IPS-11a (cell line): ENCODE measurements around the gene COL4A6.

Experiments used
- H3K4me3 ChIP-seq: one replicate; pipeline ENCODE4 v1.5.1; 2013; ENCODE audit warnings: low read depth, low read length, control low read depth

The COL4A6 gene

DNA sequence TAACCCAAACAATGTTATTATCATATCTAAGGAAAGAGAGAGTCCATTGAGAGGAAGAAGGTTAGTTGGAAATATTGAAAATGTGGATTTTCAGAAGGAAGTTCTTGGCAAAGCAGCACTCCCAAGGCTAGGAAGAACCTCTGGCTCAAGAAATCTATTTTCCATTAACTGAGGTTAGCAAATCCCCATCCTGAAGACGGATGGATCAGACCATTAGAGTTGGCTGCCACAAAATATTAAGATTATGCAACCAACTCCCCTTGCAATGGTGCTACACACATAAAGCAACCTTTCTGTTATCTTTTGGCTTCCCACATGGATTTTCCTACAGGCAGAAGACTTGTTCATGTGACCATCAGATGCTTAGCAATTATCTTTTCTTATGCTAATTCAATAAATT lies 96.3 kb downstream of the COL4A6 start:
- no peak overlapping the region for H3K4me3 ChIP-seq

GRCh38 chrX:108332281-108332680 lies 105.9 kb downstream of the COL4A6 start:
- no peak overlapping the region for H3K4me3 ChIP-seq

DNA sequence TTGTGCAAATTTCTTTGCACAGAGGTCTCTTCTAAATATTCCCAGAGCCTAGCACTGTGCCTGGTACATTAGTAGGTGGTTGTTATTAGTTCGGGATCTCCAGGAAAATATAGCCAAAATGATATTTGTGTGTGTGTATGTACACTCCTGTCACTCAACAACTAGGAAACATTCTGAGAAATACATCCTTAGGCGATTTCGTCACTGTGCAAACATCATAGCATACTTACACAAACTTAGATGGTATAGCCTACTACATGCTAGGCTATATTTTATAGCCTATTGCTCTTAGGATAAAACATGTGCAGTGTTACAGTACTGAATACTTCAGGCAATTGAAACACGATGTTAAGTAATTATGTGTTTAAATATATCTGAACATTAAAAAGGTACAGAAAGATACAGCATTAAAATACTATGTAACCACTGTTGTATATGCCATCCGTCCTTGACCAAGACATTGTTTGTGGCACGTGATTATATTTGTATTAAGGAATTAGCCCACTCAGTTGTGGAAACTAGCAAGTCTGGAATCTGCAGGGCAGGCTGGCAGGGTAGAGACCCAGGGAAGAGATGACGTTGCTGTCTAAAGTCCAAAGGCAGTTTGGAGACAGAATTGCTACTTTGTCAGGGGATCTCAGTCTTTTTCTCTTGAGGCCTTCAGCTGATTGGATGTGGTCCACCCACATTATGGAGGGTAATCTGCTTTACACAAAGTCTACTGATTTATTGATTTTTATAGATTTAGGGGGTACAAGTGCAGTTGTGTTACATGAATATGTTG lies 106.9 kb downstream of the COL4A6 start:
- no peak overlapping the region for H3K4me3 ChIP-seq

DNA sequence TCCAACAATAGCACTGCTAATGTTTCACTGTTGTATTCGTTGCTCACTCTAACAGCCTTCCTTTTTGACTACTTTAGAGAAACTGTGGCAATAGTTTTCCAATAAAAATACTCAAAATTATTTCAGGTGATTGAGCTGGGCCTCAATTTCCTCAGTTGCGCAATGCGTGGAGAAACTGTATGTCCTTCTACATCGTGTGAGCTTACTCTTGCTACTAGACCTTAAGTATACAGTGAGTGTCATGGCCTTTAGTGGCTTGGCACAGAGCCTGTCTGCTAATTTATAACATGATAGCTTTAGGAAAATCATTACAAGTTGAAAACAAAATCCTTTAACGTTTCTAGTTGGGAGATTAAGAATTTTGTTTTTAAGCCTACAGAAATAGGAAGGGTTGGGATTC lies 114.5 kb downstream of the COL4A6 start:
- H3K4me3 ChIP-seq = no peak overlapping the region

DNA sequence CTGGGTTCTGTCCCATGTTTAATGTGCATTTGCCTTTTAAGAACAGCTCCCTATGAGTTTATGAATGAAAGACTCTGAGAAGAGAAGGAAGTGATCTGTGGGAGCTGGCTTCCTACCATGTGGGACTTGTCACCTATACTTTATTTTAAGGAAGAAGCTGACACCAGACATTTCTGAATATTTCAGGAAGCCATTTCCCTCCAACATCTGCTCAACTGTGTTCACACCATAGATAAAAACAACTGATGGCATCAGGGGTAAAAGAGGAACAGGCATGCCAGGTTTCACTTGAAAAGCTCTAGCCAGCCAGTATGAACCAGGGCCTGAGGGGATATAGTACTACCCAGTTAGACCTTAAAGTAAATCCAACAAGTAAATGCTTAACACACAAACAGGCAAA lies 116.0 kb downstream of the COL4A6 start:
- no peak overlapping the region for H3K4me3 ChIP-seq

- H3K4me3 ChIP-seq = no peak overlapping the region
These were observed 121.8 kb downstream of the COL4A6 start for GRCh38 chrX:108316456-108316855.

DNA sequence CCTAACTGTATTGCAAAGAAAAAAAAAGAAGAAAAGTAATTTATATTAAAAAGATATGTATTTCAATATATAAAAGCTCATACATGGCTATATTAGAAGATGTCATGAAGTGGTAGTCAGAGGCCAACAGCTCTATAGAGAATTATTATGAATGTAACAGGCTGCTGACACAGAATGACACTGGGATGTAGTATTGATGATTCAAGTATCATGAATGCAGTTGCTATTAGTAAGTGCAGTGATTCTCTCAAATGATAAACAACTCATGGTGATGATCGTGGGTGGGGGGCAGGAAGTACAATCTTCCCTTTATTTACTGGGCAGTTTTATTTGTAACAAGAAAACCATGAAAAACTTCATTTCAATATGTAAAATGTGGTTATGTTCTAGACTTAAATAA lies 124.6 kb downstream of the COL4A6 start:
- H3K4me3 ChIP-seq = no peak overlapping the region

DNA sequence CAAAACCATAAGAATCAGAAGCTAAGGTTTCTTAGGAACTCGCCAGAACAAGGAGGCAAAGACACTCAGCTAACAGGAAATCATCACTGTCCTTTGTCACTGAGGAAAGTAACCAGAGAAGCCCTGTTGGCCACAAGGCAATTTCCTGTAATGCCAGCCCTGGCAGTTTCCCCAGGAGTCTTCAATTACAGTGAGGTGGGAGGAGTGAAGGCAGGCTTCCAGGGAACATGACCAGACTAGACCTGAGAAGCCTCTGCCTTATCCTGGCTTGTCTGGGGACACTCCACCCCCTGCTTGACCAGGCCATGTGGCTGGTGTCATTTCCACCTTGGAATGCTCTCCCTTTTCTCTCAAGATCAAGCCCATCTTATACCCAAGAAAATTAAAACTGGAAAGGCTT lies 125.3 kb downstream of the COL4A6 start:
- H3K4me3 ChIP-seq = no peak overlapping the region

GRCh38 chrX:108312011-108312410 lies 126.2 kb downstream of the COL4A6 start:
- H3K4me3 ChIP-seq = no peak overlapping the region

- H3K4me3 ChIP-seq = no peak overlapping the region
These were observed 127.7 kb downstream of the COL4A6 start for GRCh38 chrX:108310506-108310905.

DNA sequence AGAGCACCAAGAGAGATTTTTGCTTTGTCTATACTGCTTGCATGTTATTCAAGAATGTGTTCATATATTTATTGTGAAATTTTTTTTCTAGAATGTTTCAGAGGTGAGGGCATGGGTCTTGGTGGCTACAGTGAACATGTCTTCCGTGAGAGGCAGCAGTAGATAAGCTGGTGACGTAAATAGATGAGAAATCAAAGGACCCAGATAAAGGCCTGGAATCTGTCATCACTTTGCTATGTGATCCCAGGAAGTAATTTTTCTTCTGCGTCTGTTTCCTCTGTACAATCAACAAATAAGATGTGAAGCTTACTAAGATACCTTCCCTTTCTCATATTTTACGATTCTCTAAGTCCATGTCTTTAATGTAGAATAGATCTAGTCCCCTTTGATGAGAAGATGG lies 129.1 kb downstream of the COL4A6 start:
- H3K4me3 ChIP-seq = no peak overlapping the region

DNA sequence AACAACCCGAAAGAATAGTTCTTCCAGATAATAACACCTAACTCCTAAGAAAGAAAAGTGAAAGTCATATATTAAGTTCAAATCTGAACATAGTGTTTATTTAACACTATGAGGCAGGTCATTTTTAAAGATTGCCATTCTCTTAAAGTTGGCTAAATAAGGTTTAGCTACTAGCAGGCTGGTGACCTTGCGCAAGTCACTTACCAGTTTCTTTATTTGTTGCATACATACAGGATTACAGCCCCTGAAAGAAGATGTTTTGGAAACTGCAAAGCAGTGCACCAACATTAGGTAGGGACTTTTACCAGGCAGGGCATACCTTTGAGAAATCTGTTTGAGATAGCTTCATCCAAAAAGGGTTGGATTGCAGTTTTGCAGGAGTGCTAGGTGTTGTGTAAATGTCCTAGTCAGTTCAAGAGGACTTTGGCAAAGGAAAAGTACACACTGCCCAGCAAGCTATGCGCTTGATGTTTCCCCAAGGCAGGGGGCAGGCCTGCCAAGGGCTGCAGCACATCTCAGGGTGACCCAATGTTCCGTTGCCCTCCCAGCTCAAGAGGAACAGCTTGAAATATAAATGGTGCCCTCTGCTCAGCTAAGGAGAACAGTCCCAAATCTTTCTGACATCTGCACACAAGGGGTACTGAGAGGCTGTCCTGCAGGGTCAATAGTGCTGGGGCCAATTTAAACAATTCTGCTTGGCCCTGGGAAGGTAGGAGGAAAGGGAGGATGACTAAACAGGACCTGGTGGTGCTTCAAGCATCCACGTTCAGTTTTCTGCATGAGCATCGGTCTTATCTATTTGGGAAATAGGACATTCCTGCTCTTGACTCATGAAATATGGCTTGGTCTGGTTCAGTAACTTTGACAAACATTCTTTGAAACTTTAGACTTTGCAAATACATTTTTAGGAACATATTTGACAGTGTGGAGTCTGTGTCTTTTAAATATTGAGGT lies 130.8 kb downstream of the COL4A6 start:
- H3K4me3 ChIP-seq = no peak overlapping the region

DNA sequence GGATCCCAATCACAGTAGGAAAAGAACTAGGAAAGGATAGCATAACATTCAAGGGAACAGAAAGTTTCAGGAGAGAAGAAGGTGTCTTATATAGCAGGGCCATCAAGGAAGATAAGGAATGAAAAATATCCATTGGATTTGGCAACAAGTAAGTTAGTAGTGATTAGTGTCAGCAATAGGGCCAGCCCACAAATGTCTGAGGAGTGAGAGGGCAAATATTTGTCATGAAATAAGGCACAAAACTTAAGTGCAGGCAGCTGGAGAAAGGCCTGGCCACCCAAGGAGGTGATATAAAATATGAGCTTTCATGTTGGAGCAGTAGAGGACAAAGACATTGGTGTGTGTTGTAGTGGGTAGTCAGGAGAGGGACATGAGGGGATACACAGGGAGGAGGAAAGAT lies 132.1 kb downstream of the COL4A6 start:
- no peak overlapping the region for H3K4me3 ChIP-seq

GRCh38 chrX:108304757-108305156 lies 133.5 kb downstream of the COL4A6 start:
- no peak overlapping the region for H3K4me3 ChIP-seq

DNA sequence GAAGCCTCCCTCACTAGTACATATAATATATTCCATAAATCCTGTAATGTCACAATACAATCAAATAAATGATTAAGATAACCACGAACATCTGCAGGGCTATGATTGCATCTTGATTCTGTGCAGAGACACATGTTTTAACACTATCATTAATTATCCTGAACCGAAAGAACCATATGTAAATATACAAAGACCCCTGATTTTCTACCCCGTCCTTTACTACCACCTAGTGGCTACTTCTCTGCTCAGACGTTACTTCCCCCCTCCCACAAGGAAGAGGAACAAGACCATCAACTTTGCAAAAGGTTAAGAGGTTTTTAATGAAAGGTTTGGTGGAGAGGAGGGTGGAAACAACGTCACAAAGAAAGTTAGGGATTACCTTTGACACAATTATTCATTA lies 134.0 kb downstream of the COL4A6 start:
- H3K4me3 ChIP-seq = no peak overlapping the region

DNA sequence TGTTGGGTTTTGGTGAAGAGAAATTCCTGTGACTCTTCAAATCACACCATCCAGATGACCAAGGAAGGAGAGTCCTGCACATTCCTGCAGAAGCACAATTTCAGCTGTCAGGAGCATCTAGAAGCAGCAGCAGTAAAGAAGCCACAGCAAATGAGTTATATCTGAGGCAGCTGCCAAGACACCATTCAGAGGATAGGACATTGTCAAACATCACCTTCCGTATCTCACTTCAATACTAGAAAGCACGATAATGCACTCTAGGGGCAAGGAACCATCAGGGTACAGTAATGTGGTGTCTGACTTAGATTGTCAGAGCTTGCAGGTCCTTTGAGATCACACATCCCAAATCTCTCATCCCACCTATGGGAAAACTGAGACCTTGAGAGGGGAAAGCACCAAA lies 134.5 kb downstream of the COL4A6 start:
- H3K4me3 ChIP-seq = no peak overlapping the region

GRCh38 chrX:108299704-108300103 lies 138.5 kb downstream of the COL4A6 start:
- H3K4me3 ChIP-seq = no peak overlapping the region

DNA sequence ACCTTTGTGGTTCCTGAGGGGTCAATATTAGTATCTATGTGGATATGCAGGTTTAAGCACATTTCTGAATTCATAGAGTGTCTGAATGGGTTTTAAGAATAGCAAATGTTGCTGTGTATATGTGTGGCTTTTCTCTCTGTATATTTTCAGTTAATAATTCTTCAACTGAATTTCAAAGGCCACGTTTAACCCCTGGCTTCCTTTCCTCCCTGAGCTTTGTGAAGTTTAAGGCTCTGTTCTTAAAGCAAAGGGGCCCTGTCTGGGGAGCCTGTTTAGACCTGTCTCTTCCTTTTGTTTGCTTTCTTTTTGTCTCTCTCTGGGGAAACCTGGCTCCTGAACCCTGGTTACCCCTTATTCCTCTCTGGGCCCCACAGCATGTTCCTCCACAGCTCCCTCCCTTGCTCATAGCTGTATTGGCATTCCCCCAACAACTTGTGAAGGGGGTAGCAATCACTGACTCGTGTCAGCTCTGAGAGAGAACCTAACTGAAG lies 139.1 kb downstream of the COL4A6 start:
- no peak overlapping the region for H3K4me3 ChIP-seq

- no peak overlapping the region for H3K4me3 ChIP-seq
These were observed 140.0 kb downstream of the COL4A6 start for GRCh38 chrX:108298165-108298602.

DNA sequence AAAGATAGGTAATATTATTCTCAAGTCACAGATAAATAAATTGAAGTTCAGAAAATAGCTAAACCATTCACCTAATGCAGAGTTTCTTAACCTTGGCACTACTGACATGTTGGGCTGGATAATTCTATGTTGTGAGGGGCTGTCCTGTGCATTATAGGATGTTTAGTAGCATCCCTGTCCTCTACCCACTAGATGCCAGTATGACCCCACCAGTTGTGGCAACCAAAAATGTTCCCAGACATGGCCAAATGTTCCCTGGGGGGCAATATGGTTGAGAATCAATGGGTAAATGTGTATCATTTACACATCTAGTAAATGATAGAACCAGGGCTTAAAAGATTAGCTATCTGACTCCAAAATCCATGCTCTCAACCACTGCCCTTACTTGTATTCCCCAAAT lies 140.9 kb downstream of the COL4A6 start:
- H3K4me3 ChIP-seq = no peak overlapping the region

DNA sequence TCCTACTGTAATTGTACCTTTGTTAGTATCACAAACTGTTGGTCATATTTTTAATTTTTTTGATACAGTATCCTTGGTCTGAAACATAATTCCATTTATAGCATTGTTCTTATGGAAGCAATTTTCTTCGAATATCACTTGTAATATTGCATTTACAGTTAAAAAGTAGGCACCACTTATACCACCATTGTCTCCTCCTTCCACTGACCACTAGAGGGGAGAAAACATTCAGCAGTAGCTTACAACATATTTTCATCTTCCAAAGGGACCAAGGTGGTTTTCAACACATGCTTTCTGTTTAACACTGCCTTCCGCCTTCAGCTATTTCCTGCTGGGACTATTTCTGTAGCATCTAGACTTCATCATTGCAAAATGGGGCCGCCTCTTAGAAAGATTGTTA lies 146.2 kb downstream of the COL4A6 start:
- H3K4me3 ChIP-seq = no peak overlapping the region

DNA sequence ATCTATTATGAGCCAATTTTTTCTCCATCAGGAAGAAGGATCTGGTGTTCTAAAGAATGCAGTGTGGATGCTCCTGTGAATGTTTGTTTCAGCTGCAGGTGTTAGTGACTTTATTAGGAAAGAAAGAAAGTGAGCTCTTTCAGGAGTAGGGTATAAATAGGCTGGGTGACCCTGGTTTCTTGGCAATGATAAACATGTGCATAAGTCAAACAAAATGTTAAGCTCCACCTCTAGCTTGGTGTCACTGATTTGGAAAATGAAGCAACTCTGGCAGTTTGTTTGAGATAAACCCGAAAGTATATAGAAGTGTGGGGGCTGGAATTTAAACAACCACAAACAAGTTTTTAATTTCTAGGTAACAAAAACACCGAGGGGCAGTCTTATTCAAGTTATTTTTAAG lies 152.3 kb downstream of the COL4A6 start:
- no peak overlapping the region for H3K4me3 ChIP-seq
